ENCODE results near the gene ILK.

DNA sequence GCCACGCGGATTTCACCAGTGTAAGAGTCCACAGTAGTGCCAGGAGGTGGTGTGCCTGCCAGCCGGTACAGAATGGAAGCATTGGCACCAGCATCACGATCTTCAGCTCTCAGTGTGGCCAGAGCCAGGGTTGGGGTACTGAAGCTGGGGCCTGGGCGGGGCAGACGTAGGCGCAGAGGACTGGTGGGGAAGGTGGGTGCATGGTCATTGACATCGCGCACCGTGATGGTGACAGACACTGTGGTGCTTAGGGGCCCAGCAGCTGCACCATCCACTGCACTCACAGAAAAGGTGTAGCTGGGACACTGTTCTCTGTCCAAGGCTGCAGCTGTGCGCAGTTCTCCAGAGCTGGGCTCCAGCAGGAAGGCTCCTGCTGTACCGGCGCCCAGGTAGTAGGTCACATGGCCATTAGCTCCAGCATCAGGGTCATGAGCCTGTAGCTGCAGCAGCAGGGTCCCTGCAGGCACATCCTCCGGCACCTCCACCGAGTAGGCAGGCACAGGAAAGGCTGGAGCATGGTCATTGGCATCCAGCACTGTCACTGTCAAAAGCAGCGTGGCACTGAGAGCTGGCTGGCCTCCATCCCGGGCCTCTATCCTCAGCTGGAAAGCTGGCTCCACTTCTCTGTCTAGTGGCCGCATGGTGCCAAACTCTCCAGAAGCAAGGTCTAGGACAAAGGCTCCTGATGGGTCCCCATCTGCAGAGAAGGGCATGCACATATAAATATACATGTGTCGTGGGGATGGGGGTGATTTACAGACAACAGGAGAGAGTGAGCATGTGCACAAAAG is 23.6 kb downstream of the ILK start:
- TF ChIP-seq, protein P1, sequence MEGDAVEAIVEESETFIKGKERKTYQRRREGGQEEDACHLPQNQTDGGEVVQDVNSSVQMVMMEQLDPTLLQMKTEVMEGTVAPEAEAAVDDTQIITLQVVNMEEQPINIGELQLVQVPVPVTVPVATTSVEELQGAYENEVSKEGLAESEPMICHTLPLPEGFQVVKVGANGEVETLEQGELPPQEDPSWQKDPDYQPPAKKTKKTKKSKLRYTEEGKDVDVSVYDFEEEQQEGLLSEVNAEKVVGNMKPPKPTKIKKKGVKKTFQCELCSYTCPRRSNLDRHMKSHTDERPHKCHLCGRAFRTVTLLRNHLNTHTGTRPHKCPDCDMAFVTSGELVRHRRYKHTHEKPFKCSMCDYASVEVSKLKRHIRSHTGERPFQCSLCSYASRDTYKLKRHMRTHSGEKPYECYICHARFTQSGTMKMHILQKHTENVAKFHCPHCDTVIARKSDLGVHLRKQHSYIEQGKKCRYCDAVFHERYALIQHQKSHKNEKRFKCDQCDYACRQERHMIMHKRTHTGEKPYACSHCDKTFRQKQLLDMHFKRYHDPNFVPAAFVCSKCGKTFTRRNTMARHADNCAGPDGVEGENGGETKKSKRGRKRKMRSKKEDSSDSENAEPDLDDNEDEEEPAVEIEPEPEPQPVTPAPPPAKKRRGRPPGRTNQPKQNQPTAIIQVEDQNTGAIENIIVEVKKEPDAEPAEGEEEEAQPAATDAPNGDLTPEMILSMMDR (IDR thresholded peaks at IDR 0.05; ENCODE audit: insufficient read depth, low read length, poor library complexity, severe bottlenecking), result no peak
- no peak for TF ChIP-seq EZH2phosphoT487 (conservative IDR thresholded peaks at IDR 0.05; ENCODE audit: low read length)
